HepG2 (cell line): ENCODE measurements around the gene NOXA1. TPM values are rescaled to one million over a fixed set of nuclear protein-coding genes. Genes with fewer than 3 reads are reported as not detected.

Experiments
- GZF1 ChIP-seq: sonication (generic); formaldehyde crosslinking; IDR thresholded peaks from 2 replicates; pipeline ENCODE4 v1.5.1; 2020; ENCODE audit warnings: mild to moderate bottlenecking, missing genetic modification reagents
- HNRNPH1 ChIP-seq: fragments of 200-400 bp; formaldehyde crosslinking; optimal IDR thresholded peaks from 2 replicates; pipeline ENCODE3; 2017; ENCODE audit warnings: mild to moderate bottlenecking, low read depth, low read length
- JUND ChIP-seq: sonication (generic); formaldehyde crosslinking; IDR thresholded peaks from 2 replicates; pipeline ENCODE4 v1.8.0; 2022; ENCODE audit warnings: mild to moderate bottlenecking, missing genetic modification reagents
- PHF20 ChIP-seq: sonication (generic); formaldehyde crosslinking; IDR thresholded peaks from 2 replicates; pipeline ENCODE4 v1.5.0; 2020; ENCODE audit warnings: mild to moderate bottlenecking, missing genetic modification reagents
- RBFOX2 ChIP-seq: fragments of 200-400 bp; formaldehyde crosslinking; IDR thresholded peaks from 2 replicates; pipeline ENCODE4 v1.6.1; 2017; ENCODE audit warnings: low read depth, mild to moderate bottlenecking, low read length
- RORA ChIP-seq: sonication (generic); formaldehyde crosslinking; IDR thresholded peaks from 2 replicates; pipeline ENCODE4 v1.5.0; 2020; ENCODE audit warnings: mild to moderate bottlenecking, missing genetic modification reagents, moderate library complexity
- SMARCC2 ChIP-seq: fragments of 450-650 bp; IDR thresholded peaks from 2 replicates; pipeline ENCODE4 v1.6.1; 2017; ENCODE audit warnings: antibody characterized with exemption, mild to moderate bottlenecking
- SRSF1 ChIP-seq: fragments of 200-400 bp; formaldehyde crosslinking; optimal IDR thresholded peaks from 2 replicates; pipeline ENCODE3; 2017; ENCODE audit warnings: mild to moderate bottlenecking, low read depth, low read length, moderate library complexity
- ZBTB3 ChIP-seq: sonication (generic); formaldehyde crosslinking; IDR thresholded peaks from 2 replicates; pipeline ENCODE4 v1.4.0; 2020; ENCODE audit warnings: low read depth, mild to moderate bottlenecking, moderate library complexity, missing genetic modification reagents, borderline replicate concordance
- ZNF263 ChIP-seq: sonication (generic); formaldehyde crosslinking; IDR thresholded peaks from 2 replicates; pipeline ENCODE4 v1.4.0; 2020; ENCODE audit warnings: missing genetic modification reagents
- polyA plus RNA-seq, 8 experiments: library from polyadenylated mRNA; depleted of rRNA in 3 of 8; stranded (reverse) in 7 of 8; unstranded in 1 of 8; fragments of >200 nt; fragmentation: Illumina TruSeq in 4 of 8; extraction: Trizol in 4 of 8; gene quantifications; 2 replicates each; pipeline versions ENCODE4 v1.2.1 to v1.2.3, GENCODE V29; 2011 to 2016; ENCODE audit warnings: low read depth in 4 of 8, missing spikeins in 1 of 8, mixed read lengths in 1 of 8; ENCODE audit not compliant: insufficient read depth in 1 of 8
- total RNA-seq, 5 experiments: library from RNA; depleted of rRNA; stranded (reverse); fragments of >200 nt; fragmentation: Illumina TruSeq; extraction: Trizol; gene quantifications; 2 replicates each; pipeline ENCODE4 v1.2.3, GENCODE V29; 2016; ENCODE audit warnings: low read depth in 1 of 5
- TF ChIP-seq, protein P1 (sequence below): sonication (generic); formaldehyde crosslinking; IDR thresholded peaks from 2 replicates; pipeline ENCODE4 v1.5.0; 2020; ENCODE audit warnings: missing genetic modification reagents, mild to moderate bottlenecking, borderline replicate concordance

The NOXA1 gene
- total and polyA plus RNA-seq, 2 of the 13 experiments (the other 11 are each of a cell fraction or from before 2014, with no cell fraction given), result 0.78 to 1.2 TPM

DNA sequence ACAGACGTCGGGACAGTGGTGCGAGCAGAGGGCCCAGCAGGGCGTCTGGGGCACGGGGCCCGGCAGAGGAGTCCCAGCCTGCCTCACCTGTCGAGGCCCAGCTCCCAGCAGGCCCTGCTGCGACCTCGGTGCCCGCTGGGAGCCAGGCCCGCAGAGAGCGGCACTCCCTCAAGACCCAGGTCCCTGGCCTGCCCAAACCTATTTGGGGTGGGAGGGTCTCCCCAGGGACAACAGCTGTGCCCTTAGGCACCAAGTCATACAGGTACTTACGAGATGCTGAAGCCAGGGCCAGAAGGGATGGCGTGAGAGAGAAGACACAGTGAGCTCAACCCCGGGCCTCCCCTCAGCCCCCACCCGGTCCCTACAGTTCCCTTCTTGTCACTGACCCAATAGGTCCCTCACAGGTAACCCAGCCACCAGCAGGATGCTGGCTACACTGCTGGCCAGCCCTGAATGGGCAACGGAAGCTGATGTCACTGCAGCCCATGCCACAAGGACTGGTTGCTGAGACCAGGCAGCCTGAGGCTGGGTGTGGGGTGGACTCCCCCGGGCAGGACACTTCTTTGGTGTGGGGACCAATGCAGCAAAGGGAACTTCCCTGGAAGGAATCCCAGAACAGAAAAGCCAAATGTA, 32.3 kb downstream of the NOXA1 start (continued):
- TF ChIP-seq, protein P1, sequence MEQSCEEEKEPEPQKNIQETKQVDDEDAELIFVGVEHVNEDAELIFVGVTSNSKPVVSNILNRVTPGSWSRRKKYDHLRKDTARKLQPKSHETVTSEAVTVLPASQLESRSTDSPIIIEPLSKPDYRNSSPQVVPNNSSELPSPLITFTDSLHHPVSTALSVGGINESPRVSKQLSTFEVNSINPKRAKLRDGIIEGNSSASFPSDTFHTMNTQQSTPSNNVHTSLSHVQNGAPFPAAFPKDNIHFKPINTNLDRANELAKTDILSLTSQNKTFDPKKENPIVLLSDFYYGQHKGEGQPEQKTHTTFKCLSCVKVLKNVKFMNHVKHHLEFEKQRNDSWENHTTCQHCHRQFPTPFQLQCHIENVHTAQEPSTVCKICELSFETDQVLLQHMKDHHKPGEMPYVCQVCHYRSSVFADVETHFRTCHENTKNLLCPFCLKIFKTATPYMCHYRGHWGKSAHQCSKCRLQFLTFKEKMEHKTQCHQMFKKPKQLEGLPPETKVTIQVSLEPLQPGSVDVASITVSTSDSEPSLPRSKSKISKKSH, result no peak
- TF ChIP-seq ZNF263 (CRISPR knock-in tag), result 0 out of 2 replicates have a peak, but pooled peaks have one; percentile 2
- no peak for TF ChIP-seq ZBTB3 (CRISPR knock-in tag)
- peak; percentile 14 for TF ChIP-seq SRSF1
- TF ChIP-seq PHF20, result 0 out of 2 replicates have a peak, but pooled peaks have one; percentile 4
- TF ChIP-seq HNRNPH1, result no peak
- peak; percentile 71; the same call in 1 of the 2 replicates for TF ChIP-seq RBFOX2
- TF ChIP-seq JUND (CRISPR knock-in tag), result no peak
- TF ChIP-seq RORA (CRISPR knock-in tag), result no peak
- TF ChIP-seq SMARCC2, result no peak
- 0 out of 2 replicates have a peak, but pooled peaks have one; percentile 20 for TF ChIP-seq GZF1 (CRISPR knock-in tag)
